Neutrophil (primary cell): ENCODE measurements around the gene RFLNA.

Source experiments
- H3K27ac ChIP-seq: fragments of 200-600 bp; sonication (generic); 2 replicates; pipeline ENCODE4 v1.5.1; 2016; ENCODE audit warnings: mild to moderate bottlenecking, moderate library complexity
- H3K27me3 ChIP-seq: fragments of 200-600 bp; sonication (generic); 2 replicates; pipeline ENCODE4 v1.6.0; 2016; ENCODE audit warnings: mild to moderate bottlenecking
- H3K36me3 ChIP-seq: fragments of 200-600 bp; sonication (generic); 2 replicates; pipeline ENCODE4 v1.5.1; 2017
- H3K4me1 ChIP-seq, 2 experiments: fragments of 200-600 bp in 1 of 2; sonication (generic) in 1 of 2; 1 replicate in 1 of 2; 2 replicates in 1 of 2; pipeline versions ENCODE4 v1.5.1 to v1.6.1; 2013 to 2016; ENCODE audit warnings: low read depth in 1 of 2, low read length in 1 of 2, mild to moderate bottlenecking in 1 of 2, moderate library complexity in 1 of 2; ENCODE audit not compliant: control insufficient read depth in 1 of 2, insufficient read depth in 1 of 2
- H3K4me3 ChIP-seq, 2 experiments: fragments of 200-600 bp in 1 of 2; sonication (generic) in 1 of 2; 1 replicate in 1 of 2; 2 replicates in 1 of 2; pipeline ENCODE4 v1.5.1; 2013 to 2016; ENCODE audit warnings: low read depth in 1 of 2, low read length in 1 of 2, mild to moderate bottlenecking in 1 of 2, moderate library complexity in 1 of 2
- H3K9me3 ChIP-seq: fragments of 200-600 bp; sonication (generic); 2 replicates; pipeline ENCODE4 v1.5.1; 2016
- TF ChIP-seq, protein P1 (sequence below): fragments of 200-600 bp; sonication (generic); IDR thresholded peaks from 2 replicates; pipeline ENCODE4 v1.5.1; 2016; ENCODE audit warnings: antibody characterized with exemption

The RFLNA gene

GRCh38 chr12:124278389-124279101 is 16.3 kb upstream of the RFLNA start:
- no peaks in the 10 kb centered on the region for H3K36me3 ChIP-seq
- H3K4me3 ChIP-seq = no peak overlapping the region
- H3K4me1 ChIP-seq = no peaks in the 10 kb centered on the region
- no peak overlapping the region for H3K27ac ChIP-seq
- H3K27me3 ChIP-seq = peaks cover 44% of the 10 kb centered on the region
- TF ChIP-seq, protein P1, sequence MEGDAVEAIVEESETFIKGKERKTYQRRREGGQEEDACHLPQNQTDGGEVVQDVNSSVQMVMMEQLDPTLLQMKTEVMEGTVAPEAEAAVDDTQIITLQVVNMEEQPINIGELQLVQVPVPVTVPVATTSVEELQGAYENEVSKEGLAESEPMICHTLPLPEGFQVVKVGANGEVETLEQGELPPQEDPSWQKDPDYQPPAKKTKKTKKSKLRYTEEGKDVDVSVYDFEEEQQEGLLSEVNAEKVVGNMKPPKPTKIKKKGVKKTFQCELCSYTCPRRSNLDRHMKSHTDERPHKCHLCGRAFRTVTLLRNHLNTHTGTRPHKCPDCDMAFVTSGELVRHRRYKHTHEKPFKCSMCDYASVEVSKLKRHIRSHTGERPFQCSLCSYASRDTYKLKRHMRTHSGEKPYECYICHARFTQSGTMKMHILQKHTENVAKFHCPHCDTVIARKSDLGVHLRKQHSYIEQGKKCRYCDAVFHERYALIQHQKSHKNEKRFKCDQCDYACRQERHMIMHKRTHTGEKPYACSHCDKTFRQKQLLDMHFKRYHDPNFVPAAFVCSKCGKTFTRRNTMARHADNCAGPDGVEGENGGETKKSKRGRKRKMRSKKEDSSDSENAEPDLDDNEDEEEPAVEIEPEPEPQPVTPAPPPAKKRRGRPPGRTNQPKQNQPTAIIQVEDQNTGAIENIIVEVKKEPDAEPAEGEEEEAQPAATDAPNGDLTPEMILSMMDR = no peak
- H3K9me3 ChIP-seq = no peaks in the 10 kb centered on the region

- Histone ChIP-seq H3K27ac (no peak overlapping the region), H3K27me3 (peaks cover 44% of the 10 kb centered on the region), H3K4me1 (no peaks in the 10 kb centered on the region), H3K36me3 (no peaks in the 10 kb centered on the region), H3K9me3 (no peaks in the 10 kb centered on the region), H3K4me3 (no peak overlapping the region)
- TF ChIP-seq, protein P1 = no peak
Measured at GRCh38 chr12:124279315-124279714, 15.6 kb upstream of the RFLNA start.

- H3K4me3 ChIP-seq = no peak overlapping the region
- H3K27ac ChIP-seq = no peak overlapping the region
- TF ChIP-seq, protein P1 = no peak
- H3K27me3 ChIP-seq = peaks cover 50% of the 10 kb centered on the region
- no peaks in the 10 kb centered on the region for H3K36me3 ChIP-seq
- H3K9me3 ChIP-seq = no peaks in the 10 kb centered on the region
- no peaks in the 10 kb centered on the region for H3K4me1 ChIP-seq
Measured at GRCh38 chr12:124279846-124280360, 15.0 kb upstream of the RFLNA start.

DNA sequence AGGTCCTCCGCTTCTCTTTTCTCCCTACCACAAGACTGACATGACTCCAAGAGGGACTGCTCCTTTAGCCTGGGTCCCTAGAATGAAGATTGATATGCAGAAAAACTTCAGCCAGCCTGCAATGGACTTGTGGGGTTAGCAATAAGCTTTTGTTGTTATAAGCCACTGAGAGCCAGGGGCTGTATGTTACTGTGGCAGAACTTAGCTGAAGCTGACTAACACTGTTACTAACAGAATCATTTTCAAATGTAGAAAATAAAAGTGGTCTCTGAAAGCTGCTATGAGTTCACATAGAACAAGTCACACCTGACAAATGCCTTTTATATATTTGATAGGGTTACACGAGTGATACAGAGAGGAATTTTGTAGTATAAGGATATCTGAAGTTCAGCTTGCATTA is 13.6 kb upstream of the RFLNA start:
- no peaks in the 10 kb centered on the region for H3K9me3 ChIP-seq
- no peak overlapping the region for H3K27ac ChIP-seq
- H3K4me1 ChIP-seq = no peaks in the 10 kb centered on the region
- TF ChIP-seq, protein P1 = no peak
- H3K27me3 ChIP-seq = peaks cover 50% of the 10 kb centered on the region
- no peak overlapping the region for H3K4me3 ChIP-seq
- H3K36me3 ChIP-seq = no peaks in the 10 kb centered on the region

GRCh38 chr12:124282287-124282686 is 12.6 kb upstream of the RFLNA start:
- TF ChIP-seq, protein P1 = no peak
- Histone ChIP-seq H3K27ac (no peak overlapping the region), H3K4me3 (no peak overlapping the region), H3K9me3 (no peaks in the 10 kb centered on the region), H3K36me3 (no peaks in the 10 kb centered on the region), H3K27me3 (peaks cover 45% of the 10 kb centered on the region), H3K4me1 (no peaks in the 10 kb centered on the region)
